Measurements from ENCODE around the gene PCDHGA4. TPM values are rescaled to one million over a fixed set of nuclear protein-coding genes. Genes with fewer than 3 reads are reported as not detected.
A peak's percentile ranks its signal among the peaks of the same experiment; 100 is the strongest.

Gene PCDHGA4
- polyA plus RNA-seq, 2 of the 4 experiments (the other 2 are of a cell fraction) = 0.13 to 0.48 TPM

DNA sequence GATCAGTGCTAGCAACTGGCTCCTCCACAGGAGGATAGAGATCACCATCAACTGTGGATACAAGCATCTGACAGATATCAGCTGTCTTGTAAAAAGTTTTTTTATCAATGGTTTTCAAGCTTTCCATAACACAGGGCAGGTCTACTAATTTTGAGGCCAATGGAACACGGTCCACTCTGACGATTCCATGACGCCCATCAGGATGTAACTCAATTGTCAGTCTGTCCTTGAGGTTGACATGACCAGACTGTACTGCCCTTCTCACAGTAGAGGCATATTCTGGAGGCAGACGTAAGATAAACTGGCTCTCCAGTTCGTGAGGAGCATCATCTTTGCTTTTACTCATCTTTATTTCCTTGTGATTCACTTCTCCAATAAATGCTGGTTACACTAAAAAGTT lies 35.1 kb upstream of the PCDHGA4 start:
- FAIRE-seq (no peak), DNase-seq (ENCODE audit: low read depth in 1 of 2, low spot score in 1 of 2) (no peak), ATAC-seq (no peak; a peak in 1 of 6 replicates)
- 60% methylated on average over 5 of the region's 5 CpGs for WGBS (ENCODE audit: missing lambda C conversion rate)
- Histone ChIP-seq H3K9me3 (peaks cover 81% of the 10 kb centered on the region), H3K27ac (no peak overlapping the region), H3K4me1 (no peaks in the 10 kb centered on the region), H3K4me3 (peak overlapping the region; percentile 68), H3K4me2 (peak overlapping the region; percentile 42)
- TF ChIP-seq, protein P1, sequence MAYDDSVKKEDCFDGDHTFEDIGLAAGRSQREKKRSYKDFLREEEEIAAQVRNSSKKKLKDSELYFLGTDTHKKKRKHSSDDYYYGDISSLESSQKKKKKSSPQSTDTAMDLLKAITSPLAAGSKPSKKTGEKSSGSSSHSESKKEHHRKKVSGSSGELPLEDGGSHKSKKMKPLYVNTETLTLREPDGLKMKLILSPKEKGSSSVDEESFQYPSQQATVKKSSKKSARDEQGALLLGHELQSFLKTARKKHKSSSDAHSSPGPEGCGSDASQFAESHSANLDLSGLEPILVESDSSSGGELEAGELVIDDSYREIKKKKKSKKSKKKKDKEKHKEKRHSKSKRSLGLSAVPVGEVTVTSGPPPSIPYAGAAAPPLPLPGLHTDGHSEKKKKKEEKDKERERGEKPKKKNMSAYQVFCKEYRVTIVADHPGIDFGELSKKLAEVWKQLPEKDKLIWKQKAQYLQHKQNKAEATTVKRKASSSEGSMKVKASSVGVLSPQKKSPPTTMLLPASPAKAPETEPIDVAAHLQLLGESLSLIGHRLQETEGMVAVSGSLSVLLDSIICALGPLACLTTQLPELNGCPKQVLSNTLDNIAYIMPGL (CRISPR knock-in tag; IDR thresholded peaks at IDR 0.05; ENCODE audit: borderline replicate concordance) = no peak
- TF ChIP-seq EHMT2 (IDR thresholded peaks at IDR 0.05; ENCODE audit: low read depth) (no peak), FOSL2 (IDR thresholded peaks at IDR 0.05) (no peak), FOSL2 (CRISPR knock-in tag; IDR thresholded peaks at IDR 0.05) (no peak), BHLHE40 (IDR thresholded peaks at IDR 0.05; ENCODE audit: low read depth, low read length) (no peak), POLR2AphosphoS2 (conservative IDR thresholded peaks at IDR 0.05; ENCODE audit: low read length) (no peak), ZFP36 (IDR thresholded peaks at IDR 0.05; ENCODE audit: borderline replicate concordance, partially characterized antibody) (no peak), GATA3 (IDR thresholded peaks at IDR 0.05; ENCODE audit: borderline replicate concordance) (no peak), RNF2 (IDR thresholded peaks at IDR 0.05; ENCODE audit: borderline replicate concordance, low read depth) (no peak), POLR2A (IDR thresholded peaks at IDR 0.05; ENCODE audit: low read length) (no peak), SREBF2 (IDR thresholded peaks at IDR 0.05) (no peak), KDM1A (IDR thresholded peaks at IDR 0.05; ENCODE audit: low read depth) (no peak), CBX2 (IDR thresholded peaks at IDR 0.05; ENCODE audit: borderline replicate concordance, low read depth) (no peak), KDM5A (IDR thresholded peaks at IDR 0.05) (no peak), FOXS1 (CRISPR knock-in tag; IDR thresholded peaks at IDR 0.05) (no peak), CHD4 (IDR thresholded peaks at IDR 0.05; ENCODE audit: borderline replicate concordance) (no peak), FOSB (CRISPR knock-in tag; IDR thresholded peaks at IDR 0.05) (no peak), HEYL (CRISPR knock-in tag; IDR thresholded peaks at IDR 0.05) (no peak)
- TF ChIP-seq, protein P2, sequence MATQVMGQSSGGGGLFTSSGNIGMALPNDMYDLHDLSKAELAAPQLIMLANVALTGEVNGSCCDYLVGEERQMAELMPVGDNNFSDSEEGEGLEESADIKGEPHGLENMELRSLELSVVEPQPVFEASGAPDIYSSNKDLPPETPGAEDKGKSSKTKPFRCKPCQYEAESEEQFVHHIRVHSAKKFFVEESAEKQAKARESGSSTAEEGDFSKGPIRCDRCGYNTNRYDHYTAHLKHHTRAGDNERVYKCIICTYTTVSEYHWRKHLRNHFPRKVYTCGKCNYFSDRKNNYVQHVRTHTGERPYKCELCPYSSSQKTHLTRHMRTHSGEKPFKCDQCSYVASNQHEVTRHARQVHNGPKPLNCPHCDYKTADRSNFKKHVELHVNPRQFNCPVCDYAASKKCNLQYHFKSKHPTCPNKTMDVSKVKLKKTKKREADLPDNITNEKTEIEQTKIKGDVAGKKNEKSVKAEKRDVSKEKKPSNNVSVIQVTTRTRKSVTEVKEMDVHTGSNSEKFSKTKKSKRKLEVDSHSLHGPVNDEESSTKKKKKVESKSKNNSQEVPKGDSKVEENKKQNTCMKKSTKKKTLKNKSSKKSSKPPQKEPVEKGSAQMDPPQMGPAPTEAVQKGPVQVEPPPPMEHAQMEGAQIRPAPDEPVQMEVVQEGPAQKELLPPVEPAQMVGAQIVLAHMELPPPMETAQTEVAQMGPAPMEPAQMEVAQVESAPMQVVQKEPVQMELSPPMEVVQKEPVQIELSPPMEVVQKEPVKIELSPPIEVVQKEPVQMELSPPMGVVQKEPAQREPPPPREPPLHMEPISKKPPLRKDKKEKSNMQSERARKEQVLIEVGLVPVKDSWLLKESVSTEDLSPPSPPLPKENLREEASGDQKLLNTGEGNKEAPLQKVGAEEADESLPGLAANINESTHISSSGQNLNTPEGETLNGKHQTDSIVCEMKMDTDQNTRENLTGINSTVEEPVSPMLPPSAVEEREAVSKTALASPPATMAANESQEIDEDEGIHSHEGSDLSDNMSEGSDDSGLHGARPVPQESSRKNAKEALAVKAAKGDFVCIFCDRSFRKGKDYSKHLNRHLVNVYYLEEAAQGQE (IDR thresholded peaks at IDR 0.05) = no peak
- TF ChIP-seq, protein P3, sequence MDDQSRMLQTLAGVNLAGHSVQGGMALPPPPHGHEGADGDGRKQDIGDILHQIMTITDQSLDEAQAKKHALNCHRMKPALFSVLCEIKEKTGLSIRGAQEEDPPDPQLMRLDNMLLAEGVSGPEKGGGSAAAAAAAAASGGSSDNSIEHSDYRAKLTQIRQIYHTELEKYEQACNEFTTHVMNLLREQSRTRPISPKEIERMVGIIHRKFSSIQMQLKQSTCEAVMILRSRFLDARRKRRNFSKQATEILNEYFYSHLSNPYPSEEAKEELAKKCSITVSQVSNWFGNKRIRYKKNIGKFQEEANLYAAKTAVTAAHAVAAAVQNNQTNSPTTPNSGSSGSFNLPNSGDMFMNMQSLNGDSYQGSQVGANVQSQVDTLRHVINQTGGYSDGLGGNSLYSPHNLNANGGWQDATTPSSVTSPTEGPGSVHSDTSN (IDR thresholded peaks at IDR 0.05) = no peak
- TF ChIP-seq, protein P4, sequence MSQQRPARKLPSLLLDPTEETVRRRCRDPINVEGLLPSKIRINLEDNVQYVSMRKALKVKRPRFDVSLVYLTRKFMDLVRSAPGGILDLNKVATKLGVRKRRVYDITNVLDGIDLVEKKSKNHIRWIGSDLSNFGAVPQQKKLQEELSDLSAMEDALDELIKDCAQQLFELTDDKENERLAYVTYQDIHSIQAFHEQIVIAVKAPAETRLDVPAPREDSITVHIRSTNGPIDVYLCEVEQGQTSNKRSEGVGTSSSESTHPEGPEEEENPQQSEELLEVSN (IDR thresholded peaks at IDR 0.05; ENCODE audit: borderline replicate concordance, low read depth) = no peak
- ChIA-PET CTCF (interaction anchor here (0.5 to 5.1 kb wide), 32 partner anchors 8 to 445 kb away, joined by 3 to 45 read pairs (median 4); partner anchors contain the start of genes DIAPH1, PCDHA12, PCDHB2 and PCDHB6), POLR2A (interaction anchor here (0.6 to 2.4 kb wide), 14 partner anchors 11 to 693 kb away, joined by 3 to 33 read pairs (median 4); partner anchors contain the start of genes DIAPH1, GNPDA1, PCDHB2 and PCDHGA1)
